ENCODE results near the gene RNH1. TPM values are rescaled to one million over a fixed set of nuclear protein-coding genes. Genes with fewer than 3 reads are reported as not detected.
"Not testable (repeated sequence)": the region's sequence is repeated elsewhere in the genome, so short reads cannot be mapped to it uniquely, and the experiment has no call there.

The RNH1 gene
- total RNA-seq, 1 experiment from 2014 or later, result 180 TPM

DNA sequence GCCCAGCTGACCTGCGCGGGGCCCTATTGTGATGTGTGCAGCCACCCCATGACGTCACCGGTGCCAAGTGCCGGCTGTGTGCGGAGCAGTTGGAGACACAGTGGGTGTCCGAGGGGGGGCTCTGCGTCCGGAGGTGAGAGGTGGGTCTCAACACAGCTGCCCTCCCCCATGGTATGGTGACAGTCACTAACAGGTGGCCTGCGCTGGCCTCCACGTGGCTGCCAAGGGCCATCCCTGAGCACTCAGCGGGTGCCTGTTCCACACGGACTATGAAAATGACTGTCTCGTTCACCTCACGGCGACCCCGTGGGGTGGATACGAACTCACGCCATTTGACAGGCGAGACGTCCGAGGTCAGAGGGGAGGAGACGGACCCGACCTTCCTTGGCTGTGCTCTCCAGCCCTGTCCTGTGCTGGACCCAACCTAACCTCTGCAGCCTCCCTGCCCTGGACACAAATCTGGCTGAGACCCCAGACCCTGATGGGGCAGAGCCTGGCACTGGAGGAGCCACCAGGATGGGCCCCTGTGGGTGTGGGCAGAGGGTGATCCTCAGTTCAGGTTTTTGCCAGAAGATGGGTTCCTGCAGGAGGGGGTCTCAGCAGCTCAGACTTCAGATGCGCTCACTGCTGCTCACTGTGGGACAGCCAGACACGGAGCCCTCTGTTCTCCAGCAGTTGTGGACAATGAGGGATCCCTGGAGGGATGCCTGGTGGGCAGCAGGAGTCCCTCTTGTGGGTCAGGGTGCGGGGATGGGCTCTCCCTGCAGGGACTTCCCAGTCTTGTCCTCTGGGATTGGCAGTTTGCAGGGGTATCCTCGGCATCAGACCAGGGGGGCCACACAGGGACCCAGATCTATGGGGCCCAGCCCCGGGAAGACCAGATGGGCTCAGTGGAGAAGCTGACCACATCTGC lies 22.0 kb upstream of the RNH1 start:
- in situ Hi-C loops (cut with HindIII; ENCODE audit: low pct_unique_long_range_greater_than_20kb, low sequenced_read_pairs), result no loop called here

DNA sequence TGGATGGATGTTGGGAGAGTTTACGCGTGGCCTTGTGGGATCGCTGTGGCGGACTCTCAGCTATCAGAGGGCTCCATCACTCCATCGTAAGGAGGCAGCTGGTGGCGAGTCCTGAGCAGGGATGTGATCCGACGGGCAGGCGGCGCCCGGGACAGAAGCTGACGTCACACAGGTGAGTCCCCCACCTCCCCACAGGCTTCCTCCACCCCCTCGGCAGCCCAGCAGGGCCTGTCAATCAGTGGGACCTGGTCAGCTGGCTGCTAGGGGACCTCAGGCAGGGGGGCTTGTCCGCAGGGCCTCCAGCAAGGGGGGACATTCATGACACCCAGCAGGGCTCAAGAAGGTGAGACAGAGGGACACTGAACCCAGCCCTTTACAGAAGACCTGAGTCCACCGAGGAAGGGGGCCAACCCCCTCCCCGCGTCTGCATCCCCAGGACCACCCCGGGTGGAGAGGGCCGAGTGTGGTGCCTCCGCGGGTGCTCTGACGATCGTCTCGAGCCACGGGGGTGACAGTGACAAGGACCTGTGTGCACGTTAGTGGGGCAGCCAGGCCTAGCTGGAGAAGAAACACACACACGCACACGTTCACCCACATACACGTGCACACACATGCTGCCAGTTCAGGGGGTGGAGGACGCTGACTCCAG lies 21.2 kb upstream of the RNH1 start:
- no peak for DNase-seq (ENCODE audit: low read depth, low spot score)
- in situ Hi-C loops (cut with HindIII; ENCODE audit: low pct_unique_long_range_greater_than_20kb, low sequenced_read_pairs), result no loop called here

More for the DNA sequence above, 22.0 kb upstream of the RNH1 start:
- DNase-seq (ENCODE audit: low read depth, low spot score), result no peak

DNA sequence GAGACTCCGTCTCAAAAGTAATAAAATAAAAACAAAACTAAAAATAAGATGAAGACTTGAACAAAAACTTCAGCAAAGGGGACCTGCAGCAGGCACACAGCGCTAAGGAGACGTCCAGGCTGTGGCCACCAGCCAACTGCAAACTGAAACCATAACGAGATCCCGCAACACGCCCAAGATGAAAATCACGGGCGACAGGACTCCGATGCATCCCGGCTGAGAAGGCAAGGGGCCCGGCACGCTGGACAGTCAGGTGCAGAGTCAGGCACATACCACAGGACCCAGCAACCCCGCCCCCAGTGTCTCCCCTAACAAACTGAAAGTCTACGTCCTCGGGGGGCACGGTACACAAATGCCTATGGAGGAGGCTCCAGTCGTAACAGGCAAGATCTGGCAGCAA lies 19.1 kb upstream of the RNH1 start:
- in situ Hi-C loops (cut with HindIII; ENCODE audit: low pct_unique_long_range_greater_than_20kb, low sequenced_read_pairs), result no loop called here

DNA sequence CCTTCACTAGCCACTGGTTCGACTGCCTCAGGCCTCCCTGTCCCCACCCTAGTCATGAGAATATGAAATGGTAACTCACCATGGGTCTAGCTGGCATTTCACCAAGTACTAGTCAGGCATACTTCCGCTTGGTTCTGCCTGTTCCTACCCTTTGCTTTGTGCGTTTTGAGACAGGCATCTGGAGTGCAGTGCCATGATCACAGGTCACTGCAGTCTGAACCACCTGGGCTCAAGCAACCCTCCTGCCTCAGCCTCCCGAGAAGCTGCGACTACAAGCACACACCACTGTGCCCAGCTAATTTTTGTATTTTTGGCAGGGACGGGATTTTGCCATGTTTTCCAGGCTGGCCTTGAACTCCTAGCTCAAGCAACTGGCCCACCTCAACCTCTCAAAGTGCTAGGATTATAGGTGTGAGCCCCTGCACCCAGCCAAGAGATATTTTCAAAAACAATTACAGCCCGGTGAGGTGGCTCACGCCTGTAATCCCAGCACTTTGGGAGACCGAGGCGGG lies 14.2 kb upstream of the RNH1 start:
- DNase-seq (ENCODE audit: low read depth, low spot score), result peak; percentile 22
- in situ Hi-C loops (cut with HindIII; ENCODE audit: low pct_unique_long_range_greater_than_20kb, low sequenced_read_pairs), result no loop called here

More for the DNA sequence above, 19.1 kb upstream of the RNH1 start:
- no peak for DNase-seq (ENCODE audit: low read depth, low spot score)

DNA sequence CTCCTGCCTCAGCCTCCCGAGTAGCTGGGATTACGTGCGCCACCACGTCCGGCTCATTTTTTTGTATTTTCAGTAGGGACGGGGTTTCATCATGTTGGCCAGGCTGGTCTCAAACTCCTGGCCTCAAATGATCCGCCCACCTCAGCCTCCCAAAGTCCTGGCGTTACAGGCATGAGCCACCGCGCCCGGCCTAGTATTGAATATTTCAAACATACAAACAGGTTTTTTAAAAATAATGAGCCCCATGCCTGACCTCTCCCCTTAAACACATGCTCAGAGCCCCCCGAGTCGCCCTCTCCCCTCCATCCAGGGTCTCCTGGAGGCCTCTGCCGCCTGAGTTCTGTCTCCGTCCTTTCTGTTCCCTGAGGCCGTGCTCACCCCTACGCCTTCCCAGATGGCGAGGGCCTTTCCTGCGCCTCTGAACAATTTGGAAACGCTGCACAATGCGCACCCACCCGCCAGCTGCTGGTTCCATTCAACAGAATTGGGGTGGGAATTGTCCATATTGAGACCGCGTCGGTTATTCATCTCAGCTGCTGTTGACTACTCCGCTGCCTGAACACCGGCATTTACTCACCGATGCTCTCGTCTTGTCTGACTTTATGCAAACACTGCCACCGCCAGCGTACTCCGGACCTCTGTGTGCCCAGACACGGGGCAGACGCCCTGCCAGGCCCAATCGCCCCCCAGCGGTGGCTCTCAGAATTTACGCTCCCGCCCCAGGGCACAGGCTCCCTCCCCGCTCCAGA lies 13.6 kb upstream of the RNH1 start:
- in situ Hi-C loops (cut with HindIII; ENCODE audit: low pct_unique_long_range_greater_than_20kb, low sequenced_read_pairs), result no loop called here
- no peak for DNase-seq (ENCODE audit: low read depth, low spot score)

DNA sequence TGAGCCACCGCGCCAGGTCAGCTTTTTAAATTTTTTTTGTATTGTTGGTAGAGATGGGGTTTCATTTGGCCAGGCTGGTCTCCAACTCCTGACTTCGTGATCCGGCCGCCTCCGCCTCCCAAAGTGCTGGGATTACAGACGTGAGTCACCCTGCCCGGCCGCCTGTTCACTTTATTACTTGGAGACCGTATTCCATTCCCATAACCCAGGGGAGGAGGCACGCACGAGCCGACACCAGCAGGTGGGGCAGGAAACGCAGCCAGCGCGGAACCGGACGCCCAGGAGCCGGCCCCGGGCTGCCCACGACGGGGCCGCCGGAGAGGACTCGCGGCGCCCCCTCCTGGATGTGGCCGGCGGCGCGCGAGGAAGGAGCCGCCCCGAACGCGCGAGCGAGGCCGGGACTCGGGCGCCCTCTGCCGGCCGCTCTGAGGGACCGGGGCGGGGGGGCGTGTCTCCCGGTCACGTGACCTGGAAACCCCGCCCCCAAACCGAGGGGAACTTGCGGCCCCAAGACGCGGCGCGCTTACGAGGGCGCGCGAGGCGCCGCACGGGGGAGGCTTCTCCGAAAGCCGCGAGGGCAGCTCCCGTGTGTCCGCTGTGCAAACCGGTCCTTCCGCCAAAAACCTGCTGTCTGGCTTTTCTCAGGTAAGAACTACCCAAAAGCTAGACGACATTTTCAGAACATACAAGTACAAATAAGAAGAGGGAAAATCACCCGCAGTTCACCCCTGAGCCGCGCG lies 11.6 kb upstream of the RNH1 start:
- in situ Hi-C loops (cut with HindIII; ENCODE audit: low pct_unique_long_range_greater_than_20kb, low sequenced_read_pairs), result no loop called here
- DNase-seq (ENCODE audit: low read depth, low spot score), result peak; percentile 88

DNA sequence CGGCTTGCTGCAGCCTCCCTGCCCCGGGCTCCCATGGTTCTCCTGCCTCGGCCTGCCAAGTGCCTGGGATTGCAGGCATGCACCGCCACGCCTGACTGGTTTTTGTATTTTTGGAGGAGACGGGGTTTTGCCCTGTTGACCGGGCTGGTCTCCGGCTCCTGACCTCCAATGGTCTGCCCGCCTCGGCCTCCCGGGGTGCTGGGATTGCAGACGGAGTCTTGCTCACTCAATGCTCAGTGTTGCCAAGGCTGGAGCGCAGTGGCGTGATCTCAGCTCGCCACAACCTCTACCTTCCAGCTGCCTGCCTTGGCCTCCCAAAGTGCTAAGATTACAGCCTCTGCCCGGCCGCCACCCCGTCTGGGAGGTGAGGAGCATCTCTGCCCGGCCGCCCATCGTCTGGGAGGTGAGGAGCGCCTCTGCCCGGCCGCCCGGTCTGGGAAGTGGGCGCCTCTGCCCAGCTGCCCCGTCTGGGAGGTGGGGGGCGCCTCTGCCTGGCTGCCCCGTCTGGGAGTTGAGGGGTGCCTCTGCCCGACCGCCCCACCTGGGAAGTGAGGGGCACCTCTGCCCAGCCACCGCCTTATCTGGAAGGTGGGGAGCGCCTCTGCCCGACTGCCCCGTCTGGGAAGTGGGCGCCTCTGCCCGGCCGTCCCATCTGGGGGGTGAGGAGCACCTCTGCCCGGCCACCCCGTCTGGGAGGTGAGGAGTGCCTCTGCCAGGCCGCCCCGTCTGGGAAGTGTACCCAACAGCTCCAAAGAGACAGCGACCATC lies 10.1 kb upstream of the RNH1 start:
- in situ Hi-C loops (cut with HindIII; ENCODE audit: low pct_unique_long_range_greater_than_20kb, low sequenced_read_pairs); DNase-seq (ENCODE audit: low read depth, low spot score): not testable (repeated sequence)

DNA sequence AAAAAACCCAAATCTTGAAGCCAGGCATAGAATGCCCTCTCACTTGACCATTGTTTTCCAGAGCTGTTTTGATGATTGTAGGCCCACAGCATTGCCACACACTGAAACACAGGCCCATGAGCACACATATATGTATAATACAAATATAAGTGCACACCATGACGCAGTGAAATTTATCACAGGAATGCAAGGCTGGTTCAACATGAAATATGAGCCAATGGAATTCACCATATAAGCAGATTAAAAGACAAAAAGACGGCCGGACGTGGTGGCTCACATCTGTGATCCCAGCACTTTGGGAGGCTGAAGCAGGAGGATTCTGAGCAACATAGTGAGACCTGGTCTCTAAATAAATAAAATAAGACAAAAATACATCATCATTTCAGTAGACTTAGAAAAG lies 9.4 kb upstream of the RNH1 start:
- DNase-seq (ENCODE audit: low read depth, low spot score), result no peak
- in situ Hi-C loops (cut with HindIII; ENCODE audit: low pct_unique_long_range_greater_than_20kb, low sequenced_read_pairs), result no loop called here

DNA sequence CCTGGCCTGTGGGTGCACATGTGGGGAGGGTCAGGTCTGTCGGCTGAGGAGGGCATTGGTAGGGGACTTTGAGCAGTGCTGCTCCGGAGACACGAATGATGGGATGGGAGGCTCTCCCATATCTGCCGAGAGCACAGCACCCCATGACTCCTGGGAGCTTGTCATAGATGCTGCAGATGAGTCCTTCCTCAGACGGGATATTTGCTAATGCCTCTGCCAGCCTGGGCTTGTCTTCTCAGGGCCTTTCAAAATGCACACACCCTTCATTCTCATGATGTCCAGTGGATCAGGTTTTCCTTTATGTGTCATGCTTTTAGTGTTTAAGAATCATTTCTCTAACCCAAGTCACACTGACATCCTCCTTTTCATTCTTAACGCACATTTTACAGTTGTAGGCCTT lies 8.1 kb upstream of the RNH1 start:
- DNase-seq (ENCODE audit: low read depth, low spot score), result no peak
- in situ Hi-C loops (cut with HindIII; ENCODE audit: low pct_unique_long_range_greater_than_20kb, low sequenced_read_pairs), result no loop called here

DNA sequence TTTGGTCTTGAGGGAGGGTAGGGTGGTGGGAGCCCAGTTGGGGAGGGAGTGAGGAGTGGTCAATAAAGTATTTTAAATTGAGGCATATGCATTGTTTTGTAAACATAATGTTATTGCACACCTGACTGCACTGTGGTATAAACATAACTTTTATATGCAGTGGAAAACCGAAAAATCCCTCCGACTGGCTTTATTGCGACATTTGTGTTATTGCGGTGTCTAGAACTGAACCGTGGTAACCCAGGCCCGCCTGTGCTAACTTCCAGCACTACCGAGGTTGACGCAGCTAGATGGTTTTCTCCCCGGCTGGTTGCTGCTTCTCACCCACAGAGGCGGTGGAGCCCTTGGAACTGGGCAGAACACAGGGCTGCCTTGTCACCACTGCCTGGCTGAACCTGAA lies 7.6 kb upstream of the RNH1 start:
- in situ Hi-C loops (cut with HindIII; ENCODE audit: low pct_unique_long_range_greater_than_20kb, low sequenced_read_pairs), result no loop called here
- no peak for DNase-seq (ENCODE audit: low read depth, low spot score)

DNA sequence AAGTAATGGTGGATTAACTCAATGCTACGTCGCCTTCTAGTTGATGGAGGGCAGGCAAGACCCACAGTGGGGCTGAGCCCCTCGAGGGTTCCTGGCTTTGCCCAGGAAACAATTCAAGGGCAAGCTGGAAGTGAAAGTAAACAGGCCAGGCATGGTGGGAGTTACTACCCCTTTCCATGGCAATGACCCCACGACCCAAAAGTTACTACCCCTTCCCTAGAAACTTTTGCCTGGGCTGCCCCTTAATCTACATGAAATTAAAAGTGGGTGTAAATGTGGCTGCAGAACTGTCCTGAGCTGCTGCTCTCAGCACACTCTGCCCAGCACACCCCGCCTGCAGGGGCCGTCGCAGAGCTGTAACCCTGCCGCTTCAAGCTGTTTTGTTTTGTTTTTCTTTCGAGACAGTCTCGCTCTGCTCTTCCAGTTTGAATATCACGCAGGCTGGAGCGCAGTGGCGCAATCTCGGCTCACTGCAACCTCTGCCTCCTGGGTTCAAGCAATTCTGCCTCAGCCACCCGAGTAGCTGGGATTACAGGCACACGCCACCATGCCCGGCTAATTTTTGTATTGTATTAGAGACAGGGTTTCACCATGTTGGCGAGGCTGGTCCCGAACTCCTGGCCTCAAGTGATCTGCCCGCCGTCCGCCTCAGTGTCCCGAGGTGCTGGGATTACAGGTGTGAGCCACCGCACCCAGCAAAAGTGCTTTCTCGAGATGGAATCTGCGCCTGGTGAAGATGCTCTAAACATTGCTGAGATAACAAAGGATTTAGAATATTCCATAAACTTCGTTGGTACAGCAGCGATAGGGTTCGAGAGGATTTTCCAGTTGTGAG lies 5.9 kb upstream of the RNH1 start:
- DNase-seq (ENCODE audit: low read depth, low spot score), result no peak
- in situ Hi-C loops (cut with HindIII; ENCODE audit: low pct_unique_long_range_greater_than_20kb, low sequenced_read_pairs), result no loop called here

DNA sequence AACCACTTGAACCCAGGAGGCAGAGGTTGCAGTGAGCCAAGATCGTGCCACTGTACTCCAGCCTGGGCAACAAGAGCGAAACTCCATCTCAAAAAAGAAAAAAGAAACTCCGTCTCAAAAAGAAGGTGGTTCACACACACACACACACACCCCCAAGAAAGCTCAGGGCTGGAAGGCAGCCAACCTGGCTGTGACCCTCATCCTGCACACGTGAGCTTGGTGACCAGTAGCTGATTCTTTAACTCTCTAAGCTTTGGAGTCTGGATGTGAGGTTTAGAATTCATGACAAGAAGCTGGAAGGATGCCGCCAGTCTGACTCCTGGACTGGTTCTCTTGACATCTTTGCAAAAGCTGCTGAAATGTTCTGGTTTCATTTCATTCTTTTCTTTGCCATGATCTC lies 1.9 kb upstream of the RNH1 start:
- in situ Hi-C loops (cut with HindIII; ENCODE audit: low pct_unique_long_range_greater_than_20kb, low sequenced_read_pairs), result no loop called here
- no peak for DNase-seq (ENCODE audit: low read depth, low spot score)

DNA sequence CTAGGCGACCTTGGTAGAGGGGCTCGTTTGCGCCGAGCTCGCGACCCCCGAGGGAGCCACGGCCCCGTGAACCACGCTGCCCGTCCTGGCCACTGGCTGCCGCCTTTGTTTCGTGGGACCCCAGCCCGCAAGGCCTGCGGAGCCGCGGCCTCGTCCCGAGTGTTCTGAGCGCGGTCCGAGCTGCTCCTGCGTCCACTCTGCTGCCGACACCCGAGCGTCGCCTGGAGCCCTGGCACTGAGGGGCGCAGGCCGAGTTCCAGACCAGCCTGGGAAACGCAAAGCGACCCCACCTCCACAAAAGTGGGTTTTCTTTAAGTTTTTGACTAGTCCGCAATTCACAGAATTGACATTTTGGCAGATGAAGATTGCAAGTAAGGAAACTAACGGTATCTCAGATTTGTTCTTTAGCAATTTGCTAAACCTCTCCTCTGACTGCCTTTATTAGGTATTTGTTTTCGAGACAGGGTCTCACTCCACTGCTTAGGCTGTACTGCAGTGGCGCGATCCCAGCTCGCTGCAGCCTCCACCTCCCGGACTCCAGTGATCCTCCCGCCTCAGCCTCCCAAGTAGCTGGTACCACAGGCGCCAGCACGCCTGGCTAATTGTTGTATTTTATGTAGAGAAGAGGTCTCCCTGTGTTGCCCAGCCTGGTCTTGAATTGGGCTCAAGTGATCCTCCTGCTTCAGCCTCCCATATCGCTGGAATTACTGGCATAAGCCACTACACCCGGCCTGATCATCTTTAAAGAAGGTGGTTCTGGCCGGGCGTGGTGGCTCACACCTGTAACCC lies 879 bp upstream of the RNH1 start:
- in situ Hi-C loops (cut with HindIII; ENCODE audit: low pct_unique_long_range_greater_than_20kb, low sequenced_read_pairs), result no loop called here

DNA sequence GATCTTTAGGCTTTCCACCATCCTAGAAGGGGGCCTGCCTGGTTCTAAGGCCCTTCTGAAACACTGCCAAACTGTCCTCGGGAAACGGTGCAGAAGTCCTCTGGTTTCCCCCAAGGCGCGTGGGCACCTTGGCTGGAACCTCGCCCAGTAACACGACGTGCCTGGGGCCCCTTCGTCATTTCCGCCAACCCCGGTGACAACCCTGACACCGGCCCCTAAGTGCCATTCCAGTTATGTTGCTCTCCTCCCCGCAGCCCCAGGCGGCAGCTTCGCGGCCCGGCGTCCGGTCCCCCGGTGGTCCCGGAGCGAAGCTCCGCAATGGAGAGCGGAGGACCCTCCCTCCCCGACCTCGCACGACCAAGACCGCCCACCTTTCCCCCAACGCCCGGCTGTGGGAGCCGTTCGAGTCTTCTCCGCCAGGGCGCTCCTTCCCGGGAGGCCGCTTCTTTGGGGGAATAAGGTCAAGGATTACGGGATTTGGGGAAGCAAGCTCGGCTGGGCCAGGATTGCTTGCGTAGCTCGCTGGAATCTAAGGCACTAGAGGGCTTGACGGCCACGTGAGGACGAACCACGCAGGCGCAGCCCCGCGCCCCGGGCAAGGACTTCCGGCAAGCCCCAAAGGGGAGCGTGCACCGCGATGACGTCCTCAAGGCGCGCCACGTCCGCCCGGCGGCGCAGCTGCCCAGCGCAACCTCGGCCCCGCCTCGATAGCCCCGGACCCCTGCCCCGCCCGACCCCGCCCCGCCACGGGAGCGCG lies 626 bp downstream of the RNH1 start:
- in situ Hi-C loops (cut with HindIII; ENCODE audit: low pct_unique_long_range_greater_than_20kb, low sequenced_read_pairs), result no loop called here

More for the DNA sequence above, 879 bp upstream of the RNH1 start:
- DNase-seq (ENCODE audit: low read depth, low spot score), result no peak

DNA sequence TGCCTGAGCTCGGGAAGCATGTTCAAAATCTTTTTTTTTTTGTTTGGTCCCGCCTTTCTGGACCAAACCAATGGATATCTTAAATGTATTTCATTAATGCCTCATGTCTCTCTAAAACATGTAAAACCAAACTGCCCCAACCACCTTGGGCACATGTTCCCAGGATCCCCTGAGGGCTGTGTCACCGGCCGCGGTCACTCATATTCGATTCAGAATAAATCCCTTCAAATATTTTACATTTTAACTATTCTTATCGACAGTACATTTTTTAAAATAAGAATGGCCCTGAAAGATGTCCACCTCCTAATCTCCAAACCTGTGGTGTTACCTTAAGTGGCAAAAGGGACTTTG lies 2.1 kb downstream of the RNH1 start:
- in situ Hi-C loops (cut with HindIII; ENCODE audit: low pct_unique_long_range_greater_than_20kb, low sequenced_read_pairs), result no loop called here
- DNase-seq (ENCODE audit: low read depth, low spot score), result no peak

More for the DNA sequence above, 626 bp downstream of the RNH1 start:
- DNase-seq (ENCODE audit: low read depth, low spot score), result peak; percentile 95
